Mesodermal cell (in vitro differentiated cells): ENCODE data around the gene SDK1.

Source experiments
- H3K27ac ChIP-seq: 2 replicates; pipeline ENCODE4 v1.7.0; 2013; ENCODE audit warnings: mild to moderate bottlenecking, low read depth, low read length, moderate library complexity; ENCODE audit not compliant: severe bottlenecking
- H3K36me3 ChIP-seq: 2 replicates; pipeline ENCODE4 v1.7.1; 2013; ENCODE audit warnings: mild to moderate bottlenecking, low read length, moderate library complexity; ENCODE audit not compliant: control insufficient read depth, insufficient read depth
- H3K4me1 ChIP-seq: one replicate; pipeline ENCODE4 v1.7.1; 2013; ENCODE audit warnings: mild to moderate bottlenecking, low read length; ENCODE audit not compliant: insufficient read depth, control insufficient read depth, poor library complexity, severe bottlenecking
- H3K4me3 ChIP-seq: 2 replicates; pipeline ENCODE4 v1.7.0; 2013; ENCODE audit warnings: low read length, control low read depth, mild to moderate bottlenecking; ENCODE audit not compliant: insufficient read depth, poor library complexity, severe bottlenecking; ENCODE audit errors: extremely low read depth
- H3K9me3 ChIP-seq: 2 replicates; pipeline ENCODE4 v1.7.1; 2013; ENCODE audit warnings: mild to moderate bottlenecking, low read length, moderate library complexity; ENCODE audit not compliant: control insufficient read depth
- WGBS, 2 experiments: methylation state at CpG; one replicate each; pipeline ENCODE4 v1.1.5; 2013; ENCODE audit warnings: missing lambda C conversion rate in 2 of 2; ENCODE audit not compliant: insufficient coverage in 2 of 2; 5-methylcytosine and 5-hydroxymethylcytosine counted together

The SDK1 gene

GRCh38 chr7:4124556-4125477 is 823.8 kb downstream of the SDK1 start:
- Histone ChIP-seq H3K27ac (no peak overlapping the region), H3K4me3 (no peak overlapping the region), H3K4me1 (no peaks in the 10 kb centered on the region), H3K36me3 (no peaks in the 10 kb centered on the region), H3K9me3 (peaks cover 11% of the 10 kb centered on the region)
- WGBS, 2 experiments: 89 to 94% methylated on average over 3 to 4 of the region's 5 CpGs

GRCh38 chr7:4127909-4128560 is 827.0 kb downstream of the SDK1 start:
- H3K4me3 ChIP-seq: no peak overlapping the region
- H3K36me3 ChIP-seq: no peaks in the 10 kb centered on the region
- 85 to 95% methylated on average over 16 to 20 of the region's 21 CpGs for WGBS, 2 experiments
- H3K27ac ChIP-seq: no peak overlapping the region
- H3K4me1 ChIP-seq: no peaks in the 10 kb centered on the region
- no peaks in the 10 kb centered on the region for H3K9me3 ChIP-seq

- H3K9me3 ChIP-seq: no peaks in the 10 kb centered on the region
- 95 to 97% methylated on average over 28 to 29 of the region's 29 CpGs for WGBS, 2 experiments
- no peak overlapping the region for H3K27ac ChIP-seq
- H3K4me1 ChIP-seq: no peaks in the 10 kb centered on the region
- no peak overlapping the region for H3K4me3 ChIP-seq
- H3K36me3 ChIP-seq: no peaks in the 10 kb centered on the region
Measured at GRCh38 chr7:4129481-4130122, 828.5 kb downstream of the SDK1 start.

GRCh38 chr7:4131063-4131462 is 830.0 kb downstream of the SDK1 start:
- Histone ChIP-seq H3K4me3 (no peak overlapping the region), H3K27ac (no peak overlapping the region), H3K4me1 (no peaks in the 10 kb centered on the region), H3K9me3 (no peaks in the 10 kb centered on the region), H3K36me3 (no peaks in the 10 kb centered on the region)
- WGBS, 2 experiments: 46 to 59% methylated on average over 6 of the region's 7 CpGs

GRCh38 chr7:4132221-4132620 is 831.2 kb downstream of the SDK1 start:
- H3K9me3 ChIP-seq: no peaks in the 10 kb centered on the region
- WGBS, 2 experiments: 87 to 90% methylated on average over 12 to 14 of the region's 14 CpGs
- no peaks in the 10 kb centered on the region for H3K36me3 ChIP-seq
- no peaks in the 10 kb centered on the region for H3K4me1 ChIP-seq
- no peak overlapping the region for H3K4me3 ChIP-seq
- no peak overlapping the region for H3K27ac ChIP-seq

- H3K27ac ChIP-seq: no peak overlapping the region
- WGBS, 2 experiments: 65 to 74% methylated on average over 4 to 5 of the region's 8 CpGs
Measured at GRCh38 chr7:4133491-4134044, 832.5 kb downstream of the SDK1 start.

GRCh38 chr7:4134204-4134603 is 833.2 kb downstream of the SDK1 start:
- 93 to 94% methylated on average over 5 to 6 of the region's 7 CpGs for WGBS, 2 experiments
- Histone ChIP-seq H3K4me1 (no peaks in the 10 kb centered on the region), H3K9me3 (no peaks in the 10 kb centered on the region), H3K4me3 (no peak overlapping the region), H3K27ac (no peak overlapping the region), H3K36me3 (no peaks in the 10 kb centered on the region)

More at GRCh38 chr7:4133491-4134044, 832.5 kb downstream of the SDK1 start:
- Histone ChIP-seq H3K9me3 (no peaks in the 10 kb centered on the region), H3K4me3 (no peak overlapping the region), H3K4me1 (no peaks in the 10 kb centered on the region), H3K36me3 (no peaks in the 10 kb centered on the region)

GRCh38 chr7:4134631-4135030 is 833.6 kb downstream of the SDK1 start:
- Histone ChIP-seq H3K9me3 (no peaks in the 10 kb centered on the region), H3K36me3 (no peaks in the 10 kb centered on the region), H3K4me1 (no peaks in the 10 kb centered on the region), H3K4me3 (no peak overlapping the region), H3K27ac (no peak overlapping the region)
- WGBS, 2 experiments: 87 to 93% methylated on average over 19 to 20 of the region's 20 CpGs

GRCh38 chr7:4135301-4135700 is 834.2 kb downstream of the SDK1 start:
- H3K4me1 ChIP-seq: no peaks in the 10 kb centered on the region
- no peaks in the 10 kb centered on the region for H3K9me3 ChIP-seq
- no peak overlapping the region for H3K4me3 ChIP-seq
- no peak overlapping the region for H3K27ac ChIP-seq
- WGBS, 2 experiments: 92 to 94% methylated on average over 8 to 10 of the region's 12 CpGs
- no peaks in the 10 kb centered on the region for H3K36me3 ChIP-seq

- 33 to 43% methylated on average over 8 to 11 of the region's 11 CpGs for WGBS, 2 experiments
- no peak overlapping the region for H3K4me3 ChIP-seq
- H3K27ac ChIP-seq: no peak overlapping the region
- no peaks in the 10 kb centered on the region for H3K9me3 ChIP-seq
- no peaks in the 10 kb centered on the region for H3K36me3 ChIP-seq
- no peaks in the 10 kb centered on the region for H3K4me1 ChIP-seq
Measured at GRCh38 chr7:4136036-4136435, 835.0 kb downstream of the SDK1 start.
